ENCODE results near the gene HERC4. TPM values are rescaled to one million over a fixed set of nuclear protein-coding genes. Genes with fewer than 3 reads are reported as not detected.

Gene HERC4
- total RNA-seq, 4 donors from 2014 or later: 26.0 to 39.8 (median 33.1) TPM

- intact Hi-C loops (cut with DNase I; ENCODE audit: low total_unique reads): no loop called here
- TF ChIP-seq CTCF (IDR thresholded peaks at IDR 0.05): no peak
- no peak for TF ChIP-seq POLR2A (IDR thresholded peaks at IDR 0.05)
- peak in 1 of 2 donors; percentile 26 for DNase-seq (ENCODE audit: low spot score in 2 of 2)
- H3K4me3 ChIP-seq (ENCODE audit: low read depth, poor library complexity, severe bottlenecking): no peak overlapping the region
- 67 to 71% methylated on average over 3 of the region's 3 CpGs for WGBS, 2 donors
Measured at GRCh38 chr10:67875340-67876238, 199.5 kb downstream of the HERC4 start.

Other genes starting within 250 kb of the HERC4 start
- under 1 TPM in 1 of 4 donors, not detected in 3; 0.49 TPM for gene DNAJC12, start 237.1 kb downstream of the HERC4 start, total RNA-seq
- 10 to 100 TPM; 17.6 to 23.1 (median 19.4) TPM for gene SIRT1, start 190.6 kb downstream of the HERC4 start, total RNA-seq
- gene MYPN, start 34.2 kb upstream of the HERC4 start, total RNA-seq: under 1 TPM in 1 of 4 donors, not detected in 3; 0.52 TPM
- gene ATOH7, start 156.8 kb upstream of the HERC4 start, total RNA-seq: under 1 TPM in 3 of 4 donors, not detected in 1; 0.38 to 0.99 (median 0.49) TPM

All from lower leg skin (tissue), 4 donors.